HCT116 (cell line): ENCODE data around the gene AP5M1. TPM values are rescaled to one million over a fixed set of nuclear protein-coding genes. Genes with fewer than 3 reads are reported as not detected.

Experiments used
- ATAC-seq: fragments of 200-7000 bp; cut with Tn5 transposase; 2 replicates; pipeline ENCODE4 v1.9.1; 2020; ENCODE audit warnings: mild to moderate bottlenecking, moderate library complexity
- BruUV-seq: library from RNA; stranded (reverse); fragments of 400-500 nt; replicated peaks from 2 replicates; lab custom pipeline; 2021; lab: Mats Ljungman, UMichigan
- CTCF ChIA-PET: fragments of 300-600 bp; sonication (Branson Sonifier 250); formaldehyde crosslinking; loops from one replicate; lab custom pipeline; 2021; ENCODE audit warnings: antibody characterized with exemption; lab: Charles Lee
- POLR2A ChIA-PET: fragments of 300-600, 350-600 bp; sonication (Branson Sonifier 250); formaldehyde crosslinking; loops from one replicate; lab custom pipeline; 2021; ENCODE audit warnings: antibody characterized with exemption; lab: Charles Lee
- RAD21 ChIA-PET, 2 experiments: fragments of 300-600 bp; sonication (Branson Sonifier 250); formaldehyde crosslinking; loops; one replicate each; lab custom pipeline; 2023; ENCODE audit warnings: low total read pairs in 2 of 2; ENCODE audit not compliant: uncharacterized antibody in 2 of 2, unreplicated experiment in 2 of 2, low non-redundant PET in 1 of 2; lab: Charles Lee
- DNase-seq: peaks from one replicate; pipeline ENCODE4 v3.0.0-alpha.2; 2010; ENCODE audit warnings: low read depth, low spot score
- H2AFZ ChIP-seq: fragments of 200-600 bp; shearing (Covaris generic), sonication (generic); 2 replicates; pipeline ENCODE4 v1.6.1; 2017; ENCODE audit warnings: low read depth, mixed run types, mixed read lengths, antibody characterized with exemption, low read length; ENCODE audit not compliant: poor library complexity, severe bottlenecking
- H3K27ac ChIP-seq: 2 replicates; pipeline ENCODE4 v1.5.1; 2012; ENCODE audit warnings: low read depth, low read length
- H3K27me3 ChIP-seq: fragments of 200-600 bp; sonication (generic); 2 replicates; pipeline ENCODE4 v1.6.1; 2016; ENCODE audit warnings: mixed run types, low read length, mixed read lengths; ENCODE audit not compliant: insufficient read depth
- H3K36me3 ChIP-seq, 2 experiments: fragments of 200-500 bp in 1 of 2; fragments of 200-600 bp in 1 of 2; sonication (Bioruptor generic) in 1 of 2; sonication (generic) in 1 of 2; 2 replicates each; pipeline versions ENCODE4 v1.5.1 to v1.6.1; 2014 to 2016; ENCODE audit warnings: low read length in 2 of 2, inconsistent platforms in 1 of 2, mixed read lengths in 1 of 2, mixed run types in 1 of 2; ENCODE audit not compliant: insufficient read depth in 2 of 2, control insufficient read depth in 1 of 2
- H3K4me1 ChIP-seq, 2 experiments: fragments of 200-600 bp in 1 of 2; sonication (generic) in 1 of 2; 2 replicates each; pipeline versions ENCODE4 v1.5.1 to v1.6.1; 2012 to 2017; ENCODE audit warnings: low read length in 2 of 2, inconsistent platforms in 1 of 2, mild to moderate bottlenecking in 1 of 2, mixed read lengths in 1 of 2, mixed run types in 1 of 2, moderate library complexity in 1 of 2; ENCODE audit not compliant: insufficient read depth in 2 of 2, control insufficient read depth in 1 of 2
- H3K4me2 ChIP-seq: fragments of 200-600 bp; sonication (generic); 2 replicates; pipeline ENCODE4 v1.6.1; 2017; ENCODE audit warnings: mixed run types, low read length, mixed read lengths
- H3K4me3 ChIP-seq, 2 experiments: fragments of 200-600 bp in 1 of 2; sonication (generic) in 1 of 2; replicated peaks in 1 of 2; 2 replicates each; pipeline ENCODE4 v1.5.1; 2011 to 2016; ENCODE audit warnings: low read length in 2 of 2, control low read depth in 1 of 2, low read depth in 1 of 2, mild to moderate bottlenecking in 1 of 2, mixed read lengths in 1 of 2, mixed run types in 1 of 2
- H3K79me2 ChIP-seq: fragments of 200-600 bp; sonication (generic); 2 replicates; pipeline ENCODE4 v1.6.1; 2017; ENCODE audit warnings: mild to moderate bottlenecking, mixed run types, low read length, moderate library complexity, mixed read lengths; ENCODE audit not compliant: insufficient read depth
- H3K9ac ChIP-seq: fragments of 200-600 bp; sonication (generic); 2 replicates; pipeline ENCODE4 v1.6.1; 2016; ENCODE audit warnings: low read length, mixed read lengths
- H3K9me2 ChIP-seq: fragments of 200-600 bp; sonication (generic), shearing (Covaris generic); 2 replicates; pipeline ENCODE4 v1.6.1; 2017; ENCODE audit warnings: mixed run types, mild to moderate bottlenecking, moderate library complexity; ENCODE audit not compliant: insufficient read depth
- H3K9me3 ChIP-seq, 2 experiments: fragments of 200-500 bp in 1 of 2; fragments of 200-600 bp in 1 of 2; sonication (Bioruptor generic) in 1 of 2; sonication (generic) in 1 of 2; 2 replicates each; pipeline ENCODE4 v1.6.1; 2014 to 2017; ENCODE audit warnings: low read length in 2 of 2, mixed read lengths in 2 of 2, inconsistent platforms in 1 of 2, low read depth in 1 of 2, mild to moderate bottlenecking in 1 of 2, mixed run types in 1 of 2, moderate library complexity in 1 of 2; ENCODE audit not compliant: control insufficient read depth in 1 of 2, insufficient read depth in 1 of 2
- H4K20me1 ChIP-seq: fragments of 200-600 bp; sonication (generic), shearing (Covaris generic); 2 replicates; pipeline ENCODE4 v1.6.1; 2017; ENCODE audit warnings: mixed run types, mild to moderate bottlenecking, moderate library complexity; ENCODE audit not compliant: insufficient read depth
- ATF3 ChIP-seq: IDR thresholded peaks from 2 replicates; pipeline ENCODE4 v1.6.1; 2012
- CEBPB ChIP-seq: IDR thresholded peaks from 2 replicates; pipeline ENCODE4 v1.6.1; 2012; ENCODE audit warnings: low read depth
- CTCF ChIP-seq, 3 experiments: fragments of 200-600 bp in 1 of 3; sonication (generic) in 1 of 3; IDR thresholded peaks in 2 of 3; conservative IDR thresholded peaks in 1 of 3; 2 replicates each; pipeline ENCODE4 v1.5.1; 2012 to 2017; ENCODE audit warnings: low read depth in 2 of 3, low read length in 2 of 3, antibody characterized with exemption in 1 of 3, borderline replicate concordance in 1 of 3, control low read depth in 1 of 3, mild to moderate bottlenecking in 1 of 3, mixed read lengths in 1 of 3, mixed run types in 1 of 3, moderate library complexity in 1 of 3; ENCODE audit not compliant: insufficient read depth in 1 of 3
- ELF1 ChIP-seq: IDR thresholded peaks from 2 replicates; pipeline ENCODE4 v1.6.1; 2012; ENCODE audit warnings: low read depth, borderline replicate concordance
- EZH2 ChIP-seq: fragments of 200-600 bp; sonication (generic); IDR thresholded peaks from 2 replicates; pipeline ENCODE4 v1.6.1; 2017; ENCODE audit warnings: antibody characterized with exemption, mixed run types
- EZH2phosphoT487 ChIP-seq: fragments of 200-600 bp; IDR thresholded peaks from 2 replicates; pipeline ENCODE4 v1.6.1; 2018; ENCODE audit warnings: antibody characterized with exemption, borderline replicate concordance
- JUND ChIP-seq: IDR thresholded peaks from 2 replicates; pipeline ENCODE4 v1.6.1; 2012
- MAX ChIP-seq: IDR thresholded peaks from 2 replicates; pipeline ENCODE4 v1.6.1; 2012
- POLR2AphosphoS5 ChIP-seq: IDR thresholded peaks from 2 replicates; pipeline ENCODE4 v1.6.1; 2011; ENCODE audit warnings: mild to moderate bottlenecking, low read depth, low read length, moderate library complexity
- RAD21 ChIP-seq: IDR thresholded peaks from 2 replicates; pipeline ENCODE4 v1.6.1; 2012; ENCODE audit warnings: low read depth, mild to moderate bottlenecking
- REST ChIP-seq: IDR thresholded peaks from 2 replicates; pipeline ENCODE4 v1.6.1; 2012; ENCODE audit warnings: low read depth
- TCF7L2 ChIP-seq: IDR thresholded peaks from 2 replicates; pipeline ENCODE4 v1.7.0; 2011; ENCODE audit warnings: borderline replicate concordance, inconsistent platforms; ENCODE audit not compliant: insufficient read depth, insufficient read length; ENCODE audit errors: extremely low read depth
- YY1 ChIP-seq: IDR thresholded peaks from 2 replicates; pipeline ENCODE4 v1.6.1; 2011; ENCODE audit warnings: low read length, low read depth, moderate library complexity, mild to moderate bottlenecking; ENCODE audit not compliant: insufficient replicate concordance; ENCODE audit errors: extremely low read depth
- ZBTB33 ChIP-seq: IDR thresholded peaks from 2 replicates; pipeline ENCODE4 v1.6.1; 2011; ENCODE audit warnings: mild to moderate bottlenecking, low read length, moderate library complexity; ENCODE audit not compliant: insufficient replicate concordance; ENCODE audit errors: extremely low read depth
- intact Hi-C: fragments of 100-400 bp; cut with micrococcal nuclease; formaldehyde crosslinking; loops from 2 replicates; pipeline ENCODE4 v1.10.0; 2022
- total RNA-seq: library from RNA; stranded (reverse); gene quantifications from one replicate; pipeline ENCODE4 v1.2.1, GENCODE V29; 2021; ENCODE audit not compliant: unreplicated experiment

Gene AP5M1
- total RNA-seq, 1 experiment from 2014 or later: 25.3 TPM

GRCh38 chr14:57287745-57288144 is 19.0 kb downstream of the AP5M1 start (continued):
- no peak for TF ChIP-seq ELF1
- no peak for TF ChIP-seq REST
- no peak for TF ChIP-seq MAX
- TF ChIP-seq ATF3: no peak
- no peak for TF ChIP-seq EZH2phosphoT487

GRCh38 chr14:57290751-57291150 is 22.0 kb downstream of the AP5M1 start:
- Histone ChIP-seq H2AFZ (no peak overlapping the region), H3K9ac (no peak overlapping the region), H3K27ac (no peak overlapping the region), H3K27me3 (no peaks in the 10 kb centered on the region), H3K9me3 (no peaks in the 10 kb centered on the region), H3K9me2 (no peaks in the 10 kb centered on the region), H3K4me3 (no peak overlapping the region), H3K4me2 (no peak overlapping the region), H4K20me1 (no peaks in the 10 kb centered on the region), H3K4me1 (no peaks in the 10 kb centered on the region), H3K79me2 (no peaks in the 10 kb centered on the region), H3K36me3 (peaks cover 2 to 5% of the 10 kb centered on the region in 2 experiments; a peak in 1 of 4 replicates)
- POLR2A ChIA-PET: no interaction called here
- TF ChIP-seq JUND (no peak), TCF7L2 (no peak), EZH2 (no peak), CTCF (IDR thresholded peaks at IDR 0.05 in 2 of 3, conservative IDR thresholded peaks at IDR 0.05 in 1 of 3; ENCODE audit: borderline replicate concordance in 1 of 3, insufficient read depth in 1 of 3, low read depth in 2 of 3, low read length in 2 of 3) (no peak), CEBPB (no peak), POLR2AphosphoS5 (no peak), ZBTB33 (no peak), EZH2phosphoT487 (no peak), RAD21 (no peak), YY1 (no peak)
- CTCF ChIA-PET: no interaction called here
- BruUV-seq: no TSS peak
- RAD21 ChIA-PET: no interaction called here
- intact Hi-C loops: loop anchor here (10.0 kb wide), 1 partner anchor 736 kb away; no protein-coding TSS in a partner anchor
- DNase-seq: no peak
- ATAC-seq: no peak
